ENCODE data around the gene RGS3.

RGS3 gene

GRCh38 chr9:113578882-113579282 is 115.4 kb downstream of the RGS3 start:
- Histone ChIP-seq H2AK5ac (ENCODE audit: low read length) (no peak overlapping the region), H2BK120ac (ENCODE audit: low read depth, low read length) (no peak overlapping the region), H2BK5ac (ENCODE audit: low read length) (no peak overlapping the region), H3K18ac (ENCODE audit: low read length) (no peak overlapping the region), H4K8ac (ENCODE audit: low read depth, low read length) (no peak overlapping the region), H4K5ac (ENCODE audit: low read length) (no peak overlapping the region), H3K4ac (ENCODE audit: low read depth, low read length) (no peak overlapping the region), H3K4me2 (ENCODE audit: low read length) (no peak overlapping the region), H3K79me2 (ENCODE audit: control insufficient read depth, insufficient read depth, low read length) (no peaks in the 10 kb centered on the region), H3K4me1 (ENCODE audit: control insufficient read depth, low read depth, low read length) (no peaks in the 10 kb centered on the region), H3K36me3 (ENCODE audit: control insufficient read depth, insufficient read depth, low read length) (no peaks in the 10 kb centered on the region), H3K56ac (ENCODE audit: low read length) (no peak overlapping the region), H3K4me3 (ENCODE audit: low read length) (no peak overlapping the region), H3K79me1 (ENCODE audit: low read length) (no peaks in the 10 kb centered on the region), H3K9ac (ENCODE audit: low read length) (no peak overlapping the region), H2BK15ac (replicated peaks; ENCODE audit: low read depth) (no peak overlapping the region), H3K23ac (ENCODE audit: low read length) (no peak overlapping the region), H3K27me3 (ENCODE audit: insufficient read depth, low read length, poor library complexity) (no peaks in the 10 kb centered on the region), H3K27ac (ENCODE audit: low read depth, low read length) (no peak overlapping the region)
- WGBS (ENCODE audit: extremely low coverage, insufficient coverage, low lambda C conversion rate), result no CpG with 5 or more reads among the region's 5 CpGs
- no peak for DNase-seq

- H3K4me2 ChIP-seq (ENCODE audit: low read length), result no peak overlapping the region
- H3K79me2 ChIP-seq (ENCODE audit: control insufficient read depth, insufficient read depth, low read length), result no peaks in the 10 kb centered on the region
- no CpG with 5 or more reads among the region's 5 CpGs for WGBS (ENCODE audit: extremely low coverage, insufficient coverage, low lambda C conversion rate)
- H3K56ac ChIP-seq (ENCODE audit: low read length), result no peak overlapping the region
- H3K27me3 ChIP-seq (ENCODE audit: insufficient read depth, low read length, poor library complexity), result no peaks in the 10 kb centered on the region
- H3K79me1 ChIP-seq (ENCODE audit: low read length), result no peaks in the 10 kb centered on the region
- no peak overlapping the region for H2BK120ac ChIP-seq (ENCODE audit: low read depth, low read length)
- DNase-seq, result no peak
- no peak overlapping the region for H3K9ac ChIP-seq (ENCODE audit: low read length)
- no peak overlapping the region for H2BK5ac ChIP-seq (ENCODE audit: low read length)
- no peaks in the 10 kb centered on the region for H3K36me3 ChIP-seq (ENCODE audit: control insufficient read depth, insufficient read depth, low read length)
- no peak overlapping the region for H3K27ac ChIP-seq (ENCODE audit: low read depth, low read length)
- no peak overlapping the region for H3K4ac ChIP-seq (ENCODE audit: low read depth, low read length)
- no peak overlapping the region for H2AK5ac ChIP-seq (ENCODE audit: low read length)
- H4K8ac ChIP-seq (ENCODE audit: low read depth, low read length), result no peak overlapping the region
- no peak overlapping the region for H2BK15ac ChIP-seq (replicated peaks; ENCODE audit: low read depth)
- no peaks in the 10 kb centered on the region for H3K4me1 ChIP-seq (ENCODE audit: control insufficient read depth, low read depth, low read length)
- H3K18ac ChIP-seq (ENCODE audit: low read length), result no peak overlapping the region
- no peak overlapping the region for H3K4me3 ChIP-seq (ENCODE audit: low read length)
- peak overlapping the region; percentile 66 for H3K23ac ChIP-seq (ENCODE audit: low read length)
- no peak overlapping the region for H4K5ac ChIP-seq (ENCODE audit: low read length)
Measured at GRCh38 chr9:113579283-113580040, 115.9 kb downstream of the RGS3 start.

GRCh38 chr9:113580041-113580953 is 116.8 kb downstream of the RGS3 start:
- H2AK5ac ChIP-seq (ENCODE audit: low read length), result no peak overlapping the region
- H3K27me3 ChIP-seq (ENCODE audit: insufficient read depth, low read length, poor library complexity), result no peaks in the 10 kb centered on the region
- no peak overlapping the region for H3K4me3 ChIP-seq (ENCODE audit: low read length)
- no peak overlapping the region for H4K8ac ChIP-seq (ENCODE audit: low read depth, low read length)
- H3K79me2 ChIP-seq (ENCODE audit: control insufficient read depth, insufficient read depth, low read length), result no peaks in the 10 kb centered on the region
- H2BK5ac ChIP-seq (ENCODE audit: low read length), result no peak overlapping the region
- no CpG with 5 or more reads among the region's 12 CpGs for WGBS (ENCODE audit: extremely low coverage, insufficient coverage, low lambda C conversion rate)
- H2BK120ac ChIP-seq (ENCODE audit: low read depth, low read length), result no peak overlapping the region
- H3K56ac ChIP-seq (ENCODE audit: low read length), result no peak overlapping the region
- no peaks in the 10 kb centered on the region for H3K36me3 ChIP-seq (ENCODE audit: control insufficient read depth, insufficient read depth, low read length)
- no peak overlapping the region for H3K18ac ChIP-seq (ENCODE audit: low read length)
- no peaks in the 10 kb centered on the region for H3K4me1 ChIP-seq (ENCODE audit: control insufficient read depth, low read depth, low read length)
- no peak overlapping the region for H2BK15ac ChIP-seq (replicated peaks; ENCODE audit: low read depth)
- no peak overlapping the region for H3K4me2 ChIP-seq (ENCODE audit: low read length)
- H3K27ac ChIP-seq (ENCODE audit: low read depth, low read length), result no peak overlapping the region
- H3K9ac ChIP-seq (ENCODE audit: low read length), result no peak overlapping the region
- H3K23ac ChIP-seq (ENCODE audit: low read length), result no peak overlapping the region
- H4K5ac ChIP-seq (ENCODE audit: low read length), result no peak overlapping the region
- no peak for DNase-seq
- no peaks in the 10 kb centered on the region for H3K79me1 ChIP-seq (ENCODE audit: low read length)
- H3K4ac ChIP-seq (ENCODE audit: low read depth, low read length), result no peak overlapping the region

- Histone ChIP-seq H2BK15ac (replicated peaks; ENCODE audit: low read depth) (no peak overlapping the region), H3K27me3 (ENCODE audit: insufficient read depth, low read length, poor library complexity) (no peaks in the 10 kb centered on the region), H2AK5ac (ENCODE audit: low read length) (no peak overlapping the region), H3K9ac (ENCODE audit: low read length) (no peak overlapping the region), H2BK120ac (ENCODE audit: low read depth, low read length) (no peak overlapping the region), H4K5ac (ENCODE audit: low read length) (no peak overlapping the region), H3K4me3 (ENCODE audit: low read length) (no peak overlapping the region), H4K8ac (ENCODE audit: low read depth, low read length) (no peak overlapping the region), H3K18ac (ENCODE audit: low read length) (no peak overlapping the region), H2BK5ac (ENCODE audit: low read length) (no peak overlapping the region), H3K56ac (ENCODE audit: low read length) (no peak overlapping the region), H3K79me2 (ENCODE audit: control insufficient read depth, insufficient read depth, low read length) (no peaks in the 10 kb centered on the region), H3K79me1 (ENCODE audit: low read length) (no peaks in the 10 kb centered on the region), H3K4me2 (ENCODE audit: low read length) (no peak overlapping the region), H3K4me1 (ENCODE audit: control insufficient read depth, low read depth, low read length) (no peaks in the 10 kb centered on the region), H3K36me3 (ENCODE audit: control insufficient read depth, insufficient read depth, low read length) (no peaks in the 10 kb centered on the region), H3K27ac (ENCODE audit: low read depth, low read length) (no peak overlapping the region), H3K23ac (ENCODE audit: low read length) (no peak overlapping the region), H3K4ac (ENCODE audit: low read depth, low read length) (no peak overlapping the region)
- no peak for DNase-seq
- WGBS (ENCODE audit: extremely low coverage, insufficient coverage, low lambda C conversion rate), result no CpG with 5 or more reads among the region's 4 CpGs
Measured at GRCh38 chr9:113580954-113581311, 117.4 kb downstream of the RGS3 start.

GRCh38 chr9:113581865-113582697 is 118.6 kb downstream of the RGS3 start:
- H3K27ac ChIP-seq (ENCODE audit: low read depth, low read length), result no peak overlapping the region

More at GRCh38 chr9:113581865-113582697, 118.6 kb downstream of the RGS3 start:
- Histone ChIP-seq H3K9ac (ENCODE audit: low read length) (no peak overlapping the region), H3K18ac (ENCODE audit: low read length) (no peak overlapping the region), H2BK15ac (replicated peaks; ENCODE audit: low read depth) (no peak overlapping the region), H3K79me1 (ENCODE audit: low read length) (no peaks in the 10 kb centered on the region), H3K36me3 (ENCODE audit: control insufficient read depth, insufficient read depth, low read length) (no peaks in the 10 kb centered on the region), H3K56ac (ENCODE audit: low read length) (no peak overlapping the region), H3K4me1 (ENCODE audit: control insufficient read depth, low read depth, low read length) (no peaks in the 10 kb centered on the region), H3K23ac (ENCODE audit: low read length) (no peak overlapping the region), H3K27me3 (ENCODE audit: insufficient read depth, low read length, poor library complexity) (no peaks in the 10 kb centered on the region), H2AK5ac (ENCODE audit: low read length) (no peak overlapping the region), H2BK120ac (ENCODE audit: low read depth, low read length) (no peak overlapping the region), H2BK5ac (ENCODE audit: low read length) (no peak overlapping the region), H4K8ac (ENCODE audit: low read depth, low read length) (no peak overlapping the region), H4K5ac (ENCODE audit: low read length) (no peak overlapping the region), H3K4me2 (ENCODE audit: low read length) (no peak overlapping the region), H3K4ac (ENCODE audit: low read depth, low read length) (no peak overlapping the region), H3K4me3 (ENCODE audit: low read length) (no peak overlapping the region), H3K79me2 (ENCODE audit: control insufficient read depth, insufficient read depth, low read length) (no peaks in the 10 kb centered on the region)
- no CpG with 5 or more reads among the region's 17 CpGs for WGBS (ENCODE audit: extremely low coverage, insufficient coverage, low lambda C conversion rate)
- DNase-seq, result no peak
